K562 (cell line): ENCODE measurements around the gene TMOD2. TPM values are rescaled to one million over a fixed set of nuclear protein-coding genes. Genes with fewer than 3 reads are reported as not detected.

Source experiments
- ATAC-seq: fragments of 200-7000 bp; cut with Tn5 transposase; 3 replicates; pipeline ENCODE4 v1.9.1; 2020; ENCODE audit warnings: moderate library complexity
- BruUV-seq: library from RNA; stranded (reverse); fragments of 400-500 nt; replicated peaks from 2 replicates; lab custom pipeline; 2021; lab: Mats Ljungman, UMichigan
- CTCF ChIA-PET: fragments of 300-600 bp; formaldehyde crosslinking; extraction: SDS; loops from one replicate; lab custom pipeline; 2021; ENCODE audit warnings: low intra/inter-chr PET ratio; lab: Yijun Ruan, JAX
- POLR2A ChIA-PET: fragments of 300-600, 350-650 bp; sonication (Branson Sonifier 250); formaldehyde crosslinking; extraction: SDS; loops from one replicate; lab custom pipeline; 2021; ENCODE audit warnings: antibody characterized with exemption, inconsistent platforms; lab: Yijun Ruan, JAX
- DNase-seq, 4 experiments: peaks; one replicate each; pipeline versions ENCODE4 v3.0.0 to v3.0.0-alpha.2; 2011 to 2018; ENCODE audit warnings: low spot score in 3 of 4, mixed read lengths in 3 of 4; ENCODE audit errors: extremely low read depth in 1 of 4
- FAIRE-seq: peaks from 2 replicates; lab custom pipeline; 2011; peaks lifted over from hg19 to GRCh38; lab: Jason Lieb, UNC
- H2AFZ ChIP-seq: 2 replicates; pipeline ENCODE4 v1.6.0; 2011; ENCODE audit warnings: low read depth, low read length, control low read depth, inconsistent platforms
- H3K27ac ChIP-seq: fragments of 200-600 bp; 3 replicates; pipeline ENCODE4 v1.8.0; 2011; ENCODE audit warnings: low read depth, mild to moderate bottlenecking, control low read depth, inconsistent platforms, low read length, moderate library complexity, mixed read lengths; ENCODE audit errors: extremely low read depth
- H3K27me3 ChIP-seq, 2 experiments: fragments of 300-600 bp in 1 of 2; 2 replicates in 1 of 2; 3 replicates in 1 of 2; pipeline versions ENCODE4 v1.6.0 to v1.8.0; 2011; ENCODE audit warnings: inconsistent platforms in 2 of 2, low read length in 2 of 2, mild to moderate bottlenecking in 1 of 2, mixed read lengths in 1 of 2, moderate library complexity in 1 of 2; ENCODE audit not compliant: control insufficient read depth in 2 of 2, insufficient read depth in 2 of 2
- H3K36me3 ChIP-seq: fragments of 300-600 bp; 3 replicates; pipeline ENCODE4 v1.8.0; 2011; ENCODE audit warnings: mild to moderate bottlenecking, low read length, inconsistent platforms; ENCODE audit not compliant: control insufficient read depth, insufficient read depth
- H3K4me1 ChIP-seq, 2 experiments: fragments of 200-600 bp in 1 of 2; replicated peaks in 1 of 2; 2 replicates in 1 of 2; 3 replicates in 1 of 2; pipeline versions ENCODE4 v1.5.1 to v1.8.0; 2011; ENCODE audit warnings: inconsistent platforms in 2 of 2, low read length in 2 of 2, mild to moderate bottlenecking in 1 of 2, mixed read lengths in 1 of 2, moderate library complexity in 1 of 2; ENCODE audit not compliant: control insufficient read depth in 2 of 2, insufficient read depth in 2 of 2
- H3K4me2 ChIP-seq: 2 replicates; pipeline ENCODE4 v1.6.1; 2011; ENCODE audit warnings: low read length, control low read depth, inconsistent platforms, mixed read lengths; ENCODE audit not compliant: insufficient read depth
- H3K4me3 ChIP-seq: fragments of 200-600 bp; sonication (generic), shearing (Covaris generic); 2 replicates; pipeline ENCODE4 v1.5.1; 2016; ENCODE audit warnings: control low read depth, inconsistent platforms
- H3K79me2 ChIP-seq: fragments of 200-600 bp; 3 replicates; pipeline ENCODE4 v1.8.0; 2011; ENCODE audit warnings: low read length, inconsistent platforms; ENCODE audit not compliant: control insufficient read depth, insufficient read depth
- H3K9ac ChIP-seq, 2 experiments: 2 replicates each; pipeline versions ENCODE4 v1.6.0 to v1.6.1; 2011; ENCODE audit warnings: low read depth in 2 of 2, low read length in 2 of 2, control low read depth in 1 of 2, inconsistent platforms in 1 of 2, mild to moderate bottlenecking in 1 of 2, mixed read lengths in 1 of 2; ENCODE audit not compliant: insufficient read depth in 1 of 2
- H3K9me1 ChIP-seq: one replicate; pipeline ENCODE4 v1.6.0; 2011; ENCODE audit warnings: inconsistent platforms, mild to moderate bottlenecking, low read length, moderate library complexity; ENCODE audit not compliant: control insufficient read depth, insufficient read depth
- H3K9me3 ChIP-seq: replicated peaks from 2 replicates; pipeline ENCODE4 v1.5.1; 2011; ENCODE audit warnings: low read depth, low read length, inconsistent platforms; ENCODE audit not compliant: control insufficient read depth, insufficient read depth
- H4K20me1 ChIP-seq: replicated peaks from 2 replicates; pipeline ENCODE4 v1.6.1; 2011; ENCODE audit warnings: low read length, inconsistent platforms, mixed read lengths; ENCODE audit not compliant: control insufficient read depth, insufficient read depth
- HNRNPL ChIP-seq: fragments of 200-400 bp; formaldehyde crosslinking; IDR thresholded peaks from 2 replicates; pipeline ENCODE4 v1.6.1; 2017; ENCODE audit warnings: low read depth, mild to moderate bottlenecking, low read length
- MAX ChIP-seq: sonication (generic); formaldehyde crosslinking; IDR thresholded peaks from 2 replicates; pipeline ENCODE4 v1.9.0; 2022; ENCODE audit warnings: mild to moderate bottlenecking, missing genetic modification reagents
- NCOA4 ChIP-seq: fragments of 450-650 bp; IDR thresholded peaks from 2 replicates; pipeline ENCODE4 v1.6.1; 2018; ENCODE audit warnings: mild to moderate bottlenecking; ENCODE audit not compliant: partially characterized antibody
- SIX5 ChIP-seq, 2 experiments: IDR thresholded peaks; 2 replicates each; pipeline ENCODE4 v1.6.1; 2011; ENCODE audit warnings: low read length in 2 of 2, borderline replicate concordance in 1 of 2, low read depth in 1 of 2, mild to moderate bottlenecking in 1 of 2, moderate library complexity in 1 of 2; ENCODE audit not compliant: insufficient read depth in 1 of 2
- SMC3 ChIP-seq: conservative IDR thresholded peaks from 2 replicates; pipeline ENCODE4 v1.6.1; 2011; ENCODE audit warnings: low read depth, low read length, improper control_type of control experiment; ENCODE audit not compliant: insufficient read depth
- SREBF1 ChIP-seq: fragments of 150-350 bp; IDR thresholded peaks from 2 replicates; pipeline ENCODE4 v1.6.1; 2014; ENCODE audit warnings: antibody characterized with exemption, low read depth, low read length, borderline replicate concordance
- STAG1 ChIP-seq: sonication (generic); formaldehyde crosslinking; IDR thresholded peaks from 2 replicates; pipeline ENCODE4 v1.5.0; 2020; ENCODE audit warnings: missing genetic modification reagents, borderline replicate concordance
- ZFP1 ChIP-seq: fragments of 450-650 bp; formaldehyde crosslinking; IDR thresholded peaks from 2 replicates; pipeline ENCODE4 v1.4.0; 2020; ENCODE audit warnings: mild to moderate bottlenecking, mixed read lengths
- ZMIZ1 ChIP-seq, 2 experiments: fragments of 150-350 bp in 1 of 2; IDR thresholded peaks; 2 replicates each; pipeline ENCODE4 v1.6.1; 2012 to 2016; ENCODE audit warnings: low read depth in 2 of 2, low read length in 2 of 2, mild to moderate bottlenecking in 1 of 2, moderate library complexity in 1 of 2
- ZNF280B ChIP-seq: fragments of 250-450 bp; sonication (Bioruptor Pico); IDR thresholded peaks from 2 replicates; pipeline ENCODE4 v1.5.1; 2021; ENCODE audit warnings: mild to moderate bottlenecking
- ZNF449 ChIP-seq: fragments of 250-450 bp; sonication (Bioruptor Pico); IDR thresholded peaks from 2 replicates; pipeline ENCODE4 v1.8.0; 2022; ENCODE audit warnings: moderate library complexity, mild to moderate bottlenecking, inconsistent platforms
- WGBS: fragments of 100-300 bp; shearing (Covaris generic); methylation state at CpG from one replicate; pipeline ENCODE4 v1.1.6; 2016; ENCODE audit warnings: low coverage, mixed read lengths; ENCODE audit not compliant: insufficient coverage; ENCODE audit errors: missing lambda C conversion rate; 5-methylcytosine and 5-hydroxymethylcytosine counted together
- in situ Hi-C: fragments of 300-500 bp; cut with MboI; formaldehyde crosslinking; loops from 4 replicates; pipeline ENCODE4 v1.15.0; 2018; ENCODE audit warnings: inconsistent platforms, mixed read lengths
- intact Hi-C: fragments of 100-400 bp; cut with micrococcal nuclease; formaldehyde crosslinking; loops from 2 replicates; pipeline ENCODE4 v1.14.2; 2022
- polyA plus RNA-seq, 8 experiments: library from polyadenylated mRNA; depleted of rRNA in 4 of 8; stranded (reverse) in 5 of 8; unstranded in 3 of 8; fragments of >200 nt; fragmentation: Nextera tagmentation in 2 of 8; fragmentation: Illumina TruSeq in 1 of 8; extraction: Ambion mirVana in 2 of 8; extraction: Trizol in 1 of 8; gene quantifications; 2 replicates each; pipeline versions ENCODE4 v1.2.1 to v1.2.3, GENCODE V29; 2011 to 2014; ENCODE audit warnings: inconsistent platforms in 1 of 8, missing spikeins in 1 of 8
- total RNA-seq, 7 experiments: library from RNA; depleted of rRNA in 6 of 7; stranded (reverse); fragments of >200 nt in 6 of 7; fragmentation: Illumina TruSeq in 2 of 7; extraction: Trizol in 2 of 7; gene quantifications; 2 replicates each; pipeline versions ENCODE4 v1.2.1 to v1.2.3, GENCODE V29; 2011 to 2021; ENCODE audit warnings: low replicate concordance in 1 of 7
- TF ChIP-seq, protein P1 (sequence below): IDR thresholded peaks from 2 replicates; pipeline ENCODE4 v1.6.1; 2014; ENCODE audit warnings: antibody characterized with exemption

The TMOD2 gene
- total and polyA plus RNA-seq, 9 of the 15 experiments (the other 6 are each of a cell fraction or from before 2014, with no cell fraction given) = 0.49 to 3.8 (median 3.0) TPM

- H3K27ac ChIP-seq = no peak overlapping the region
- TF ChIP-seq SMC3 (no peak), HNRNPL (no peak), ZMIZ1 (IDR thresholded peaks at IDR 0.05; ENCODE audit: low read depth in 2 of 2, low read length in 2 of 2) (no peak), MAX (CRISPR knock-in tag) (no peak), ZFP1 (no peak), ZNF280B (CRISPR knock-in tag) (no peak), STAG1 (CRISPR knock-in tag) (no peak), NCOA4 (no peak), SIX5 (IDR thresholded peaks at IDR 0.05; ENCODE audit: borderline replicate concordance in 1 of 2, insufficient read depth in 1 of 2, low read depth in 1 of 2, low read length in 2 of 2) (no peak), SREBF1 (no peak), ZNF449 (CRISPR knock-in tag) (no peak)
- TF ChIP-seq, protein P1, sequence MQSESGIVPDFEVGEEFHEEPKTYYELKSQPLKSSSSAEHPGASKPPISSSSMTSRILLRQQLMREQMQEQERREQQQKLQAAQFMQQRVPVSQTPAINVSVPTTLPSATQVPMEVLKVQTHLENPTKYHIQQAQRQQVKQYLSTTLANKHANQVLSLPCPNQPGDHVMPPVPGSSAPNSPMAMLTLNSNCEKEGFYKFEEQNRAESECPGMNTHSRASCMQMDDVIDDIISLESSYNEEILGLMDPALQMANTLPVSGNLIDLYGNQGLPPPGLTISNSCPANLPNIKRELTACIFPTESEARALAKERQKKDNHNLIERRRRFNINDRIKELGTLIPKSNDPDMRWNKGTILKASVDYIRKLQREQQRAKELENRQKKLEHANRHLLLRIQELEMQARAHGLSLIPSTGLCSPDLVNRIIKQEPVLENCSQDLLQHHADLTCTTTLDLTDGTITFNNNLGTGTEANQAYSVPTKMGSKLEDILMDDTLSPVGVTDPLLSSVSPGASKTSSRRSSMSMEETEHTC = no peak
- no peak overlapping the region for H3K9ac ChIP-seq
- intact Hi-C loops (no loop called here), in situ Hi-C loops (no loop called here)
- DNase-seq (no peak), ATAC-seq (no peak), FAIRE-seq (no peak)
- H3K27me3 ChIP-seq = no peaks in the 10 kb centered on the region
- ChIA-PET CTCF (interaction anchor here (0.6 kb wide), 1 partner anchor 17 kb away, joined by 3 read pairs; no protein-coding TSS in a partner anchor), POLR2A (interaction anchor here (0.7 kb wide), 1 partner anchor 22 kb away, joined by 3 read pairs; no protein-coding TSS in a partner anchor)
- no peaks in the 10 kb centered on the region for H3K9me1 ChIP-seq
- no peak overlapping the region for H3K4me2 ChIP-seq
- no TSS peak for BruUV-seq
- H3K36me3 ChIP-seq = no peaks in the 10 kb centered on the region
- H4K20me1 ChIP-seq = no peaks in the 10 kb centered on the region
- H3K79me2 ChIP-seq = no peaks in the 10 kb centered on the region
- 41% methylated on average over 5 of the region's 5 CpGs for WGBS
- H3K9me3 ChIP-seq = no peaks in the 10 kb centered on the region
- no peak overlapping the region for H3K4me3 ChIP-seq
- no peak overlapping the region for H2AFZ ChIP-seq
- no peaks in the 10 kb centered on the region; a peak in 2 of 5 replicates for H3K4me1 ChIP-seq
Measured at GRCh38 chr15:51802593-51802992, 51.2 kb downstream of the TMOD2 start.
